Keratinocyte (primary cell): ENCODE measurements around the gene KLHL10.

ENCODE experiments used
- EZH2 ChIP-seq: IDR thresholded peaks from one replicate; pipeline ENCODE4 v1.6.1; 2012; ENCODE audit warnings: inconsistent platforms, mild to moderate bottlenecking, low read length, moderate library complexity
- TF ChIP-seq, protein P1 (sequence below), 3 experiments: IDR thresholded peaks in 1 of 3; conservative IDR thresholded peaks in 1 of 3; optimal IDR thresholded peaks in 1 of 3; 2 replicates in 2 of 3; 3 replicates in 1 of 3; pipeline versions ENCODE3 to v1.5.1; 2011; ENCODE audit warnings: low read length in 3 of 3, mild to moderate bottlenecking in 3 of 3, moderate library complexity in 2 of 3, control low read depth in 1 of 3, inconsistent platforms in 1 of 3; ENCODE audit not compliant: insufficient read depth in 2 of 3; ENCODE audit errors: extremely low read depth in 1 of 3

DNA sequence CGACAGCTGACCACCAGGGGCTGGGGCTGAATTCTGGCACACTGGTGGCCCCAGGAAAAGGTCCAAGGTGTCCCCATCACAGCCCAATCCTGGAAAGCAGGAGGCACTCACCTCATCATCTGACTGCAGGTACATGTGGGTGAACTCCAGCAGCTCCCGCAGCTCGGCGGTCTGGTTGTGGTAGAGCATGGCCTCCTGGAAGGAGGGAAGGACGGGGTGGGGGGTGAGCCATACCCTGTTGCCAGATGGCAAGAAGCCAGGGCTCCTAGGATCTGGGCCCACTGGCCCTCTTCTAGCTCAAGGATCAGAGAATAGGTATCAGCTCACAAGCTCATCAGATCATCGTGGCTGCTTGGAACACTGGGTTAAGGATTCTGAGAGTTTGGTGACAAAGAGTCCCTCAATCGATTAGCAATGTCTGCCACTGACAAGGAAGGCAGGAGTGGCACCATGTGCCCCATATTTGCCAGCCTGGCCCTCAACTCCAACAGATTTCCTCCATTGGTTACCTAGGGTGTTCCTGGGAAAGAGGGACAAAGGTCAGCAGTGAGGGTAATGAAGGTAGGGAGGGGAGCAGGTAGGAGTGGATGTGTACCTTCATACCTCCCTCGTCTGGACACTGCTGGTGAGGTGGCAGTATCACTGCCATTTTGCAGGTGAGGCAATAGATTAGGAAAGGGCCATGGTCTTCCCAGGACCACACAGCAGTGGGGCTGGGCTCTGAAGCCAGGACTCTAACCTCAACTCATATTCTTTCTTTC lies 30.8 kb upstream of the KLHL10 start:
- TF ChIP-seq, protein P1, sequence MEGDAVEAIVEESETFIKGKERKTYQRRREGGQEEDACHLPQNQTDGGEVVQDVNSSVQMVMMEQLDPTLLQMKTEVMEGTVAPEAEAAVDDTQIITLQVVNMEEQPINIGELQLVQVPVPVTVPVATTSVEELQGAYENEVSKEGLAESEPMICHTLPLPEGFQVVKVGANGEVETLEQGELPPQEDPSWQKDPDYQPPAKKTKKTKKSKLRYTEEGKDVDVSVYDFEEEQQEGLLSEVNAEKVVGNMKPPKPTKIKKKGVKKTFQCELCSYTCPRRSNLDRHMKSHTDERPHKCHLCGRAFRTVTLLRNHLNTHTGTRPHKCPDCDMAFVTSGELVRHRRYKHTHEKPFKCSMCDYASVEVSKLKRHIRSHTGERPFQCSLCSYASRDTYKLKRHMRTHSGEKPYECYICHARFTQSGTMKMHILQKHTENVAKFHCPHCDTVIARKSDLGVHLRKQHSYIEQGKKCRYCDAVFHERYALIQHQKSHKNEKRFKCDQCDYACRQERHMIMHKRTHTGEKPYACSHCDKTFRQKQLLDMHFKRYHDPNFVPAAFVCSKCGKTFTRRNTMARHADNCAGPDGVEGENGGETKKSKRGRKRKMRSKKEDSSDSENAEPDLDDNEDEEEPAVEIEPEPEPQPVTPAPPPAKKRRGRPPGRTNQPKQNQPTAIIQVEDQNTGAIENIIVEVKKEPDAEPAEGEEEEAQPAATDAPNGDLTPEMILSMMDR (optimal IDR thresholded peaks at IDR 0.05 in 1 of 3, IDR thresholded peaks at IDR 0.05 in 1 of 3, conservative IDR thresholded peaks at IDR 0.05 in 1 of 3; ENCODE audit: extremely low read depth in 1 of 3, insufficient read depth in 2 of 3, low read length in 3 of 3) = no peak
- TF ChIP-seq EZH2 = no peak
